Activated naive CD8-positive, alpha-beta T cell treated with anti-CD3 and anti-CD28 coated beads, Interleukin-2, amount 50 U/mL, for 24 hours (primary cell): ENCODE data around the gene GPC2.
"Not testable (repeated sequence)": the region's sequence is repeated elsewhere in the genome, so short reads cannot be mapped to it uniquely, and the experiment has no call there.

ENCODE experiments used
- ATAC-seq: fragments of 150-1000 bp; cut with Tn5 transposase; one replicate; pipeline ENCODE4 v1.10.0; 2021
- DNase-seq: peaks from one replicate; pipeline ENCODE4 v3.0.0; 2021
- H3K27ac Mint-ChIP-seq: one replicate; pipeline ENCODE4 v1.8.0; 2021; ENCODE audit warnings: mild to moderate bottlenecking, mixed read lengths
- H3K27me3 Mint-ChIP-seq: one replicate; pipeline ENCODE4 v1.8.0; 2021; ENCODE audit warnings: mixed read lengths
- H3K36me3 Mint-ChIP-seq: one replicate; pipeline ENCODE4 v1.8.0; 2021; ENCODE audit warnings: low read depth, mixed read lengths
- H3K4me1 Mint-ChIP-seq: one replicate; pipeline ENCODE4 v1.8.0; 2021; ENCODE audit warnings: mixed read lengths
- H3K4me3 Mint-ChIP-seq: one replicate; pipeline ENCODE4 v1.8.0; 2021; ENCODE audit warnings: mild to moderate bottlenecking, moderate library complexity, mixed read lengths
- H3K9me3 Mint-ChIP-seq: one replicate; pipeline ENCODE4 v1.8.0; 2021; ENCODE audit warnings: mixed read lengths

GPC2 gene

DNA sequence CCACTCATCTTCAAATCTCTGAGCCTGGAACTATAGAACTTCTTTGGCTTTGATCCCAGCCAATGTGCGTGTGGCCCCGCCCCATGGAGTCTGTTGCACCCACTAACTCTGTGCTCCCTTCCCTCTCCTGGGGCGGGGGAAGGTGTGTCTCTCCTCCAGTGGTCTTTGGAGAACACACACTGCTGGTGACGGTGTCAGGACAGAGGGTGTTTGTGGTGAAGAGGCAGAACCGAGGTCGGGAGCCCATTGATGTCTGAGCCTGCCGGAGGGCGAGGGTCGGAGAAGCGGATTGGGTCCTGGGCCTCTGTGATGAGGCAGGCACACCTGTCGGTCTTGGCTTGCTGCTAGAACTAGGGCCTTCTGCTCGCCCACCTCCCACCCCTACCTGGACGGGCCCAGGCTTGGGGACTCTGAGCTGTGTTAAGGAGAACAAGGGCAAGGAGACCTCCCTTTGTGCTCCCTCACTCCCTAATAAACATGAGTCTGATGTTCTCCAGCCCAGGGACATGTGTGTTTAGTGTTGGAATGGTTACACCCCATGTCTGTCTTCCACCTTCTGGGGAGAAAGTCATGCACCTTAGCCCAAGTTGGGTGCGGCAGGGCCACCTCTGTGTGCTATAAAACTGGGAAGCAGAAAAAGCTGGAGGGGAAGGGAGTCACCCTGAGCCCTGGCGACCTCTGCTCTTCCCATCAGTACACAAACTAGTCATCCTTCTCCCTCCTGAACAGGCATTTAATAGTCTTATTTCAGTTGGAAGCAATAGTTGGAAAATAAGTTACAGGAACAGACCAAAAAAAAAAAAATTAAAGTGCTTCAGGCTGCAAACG is 23.3 kb downstream of the GPC2 start:
- H3K27ac Mint-ChIP-seq: peak overlapping the region; percentile 69
- H3K4me3 Mint-ChIP-seq: no peak overlapping the region
- no peaks in the 10 kb centered on the region for H3K9me3 Mint-ChIP-seq
- ATAC-seq: no peak
- no peak for DNase-seq
- H3K36me3 Mint-ChIP-seq: peaks cover 36% of the 10 kb centered on the region
- peaks cover 51% of the 10 kb centered on the region for H3K4me1 Mint-ChIP-seq
- H3K27me3 Mint-ChIP-seq: no peaks in the 10 kb centered on the region

DNA sequence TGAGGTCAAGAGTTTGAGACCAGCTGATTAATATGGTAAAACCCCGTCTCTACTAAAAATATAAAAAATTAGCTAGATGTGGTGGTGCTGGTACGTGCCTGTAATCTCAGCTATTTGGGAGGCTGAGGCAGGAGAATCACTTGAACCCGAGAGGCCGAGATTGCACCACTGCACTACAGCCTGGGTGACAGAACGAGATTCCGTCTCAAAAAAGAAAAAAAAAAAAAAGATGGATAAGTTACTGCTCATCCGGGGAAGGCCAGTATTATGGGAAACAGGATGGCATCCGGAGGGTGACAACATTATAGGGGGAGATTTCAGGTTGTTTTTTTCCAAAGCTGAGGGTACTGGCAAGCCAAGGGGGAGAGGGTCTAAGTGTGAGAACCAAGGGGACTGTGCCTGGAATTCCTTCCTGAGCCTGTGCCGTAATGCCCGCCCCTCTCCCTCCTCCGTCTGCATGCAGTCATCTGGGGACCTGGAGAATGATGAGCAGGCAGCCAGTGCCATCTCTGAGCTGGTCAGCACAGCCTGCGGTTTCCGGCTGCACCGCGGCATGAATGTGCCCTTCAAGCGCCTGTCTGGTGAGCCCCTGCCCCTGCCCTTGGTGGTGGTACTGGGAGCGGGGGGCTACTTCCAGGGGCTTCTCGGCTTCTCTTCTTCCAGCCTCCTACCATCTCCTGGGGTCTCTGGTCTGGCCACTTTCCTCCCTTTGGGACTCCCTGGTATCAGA is 24.1 kb downstream of the GPC2 start:
- H3K27ac Mint-ChIP-seq: peak overlapping the region; percentile 71
- H3K4me3 Mint-ChIP-seq: no peak overlapping the region
- DNase-seq (no peak), ATAC-seq (no peak)
- H3K9me3 Mint-ChIP-seq: no peaks in the 10 kb centered on the region
- H3K36me3 Mint-ChIP-seq: peaks cover 36% of the 10 kb centered on the region
- peaks cover 1% of the 10 kb centered on the region for H3K27me3 Mint-ChIP-seq
- peaks cover 54% of the 10 kb centered on the region for H3K4me1 Mint-ChIP-seq

DNA sequence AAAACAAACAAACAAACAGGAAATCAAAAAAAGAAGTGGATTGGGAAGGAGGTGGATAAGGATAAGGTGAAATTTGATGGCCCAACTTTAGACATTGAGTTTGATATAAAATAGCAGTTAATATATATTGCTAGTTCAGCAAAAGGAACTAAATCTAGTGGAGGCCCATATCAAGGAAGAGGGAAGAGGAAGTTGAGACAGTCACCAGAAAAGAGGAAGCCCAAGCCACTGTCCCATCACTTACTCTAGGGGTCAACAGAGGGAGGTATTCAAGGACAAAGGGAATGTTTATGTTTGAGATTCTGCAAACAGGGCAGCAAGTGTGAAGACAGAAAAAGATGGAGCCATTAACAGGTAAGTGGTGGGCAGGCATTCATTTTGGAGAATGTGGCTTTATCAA is 24.8 kb downstream of the GPC2 start:
- Mint-ChIP-seq H3K4me1 (peaks cover 54% of the 10 kb centered on the region), H3K4me3 (peak overlapping the region; percentile 20)
- ATAC-seq: no peak

DNA sequence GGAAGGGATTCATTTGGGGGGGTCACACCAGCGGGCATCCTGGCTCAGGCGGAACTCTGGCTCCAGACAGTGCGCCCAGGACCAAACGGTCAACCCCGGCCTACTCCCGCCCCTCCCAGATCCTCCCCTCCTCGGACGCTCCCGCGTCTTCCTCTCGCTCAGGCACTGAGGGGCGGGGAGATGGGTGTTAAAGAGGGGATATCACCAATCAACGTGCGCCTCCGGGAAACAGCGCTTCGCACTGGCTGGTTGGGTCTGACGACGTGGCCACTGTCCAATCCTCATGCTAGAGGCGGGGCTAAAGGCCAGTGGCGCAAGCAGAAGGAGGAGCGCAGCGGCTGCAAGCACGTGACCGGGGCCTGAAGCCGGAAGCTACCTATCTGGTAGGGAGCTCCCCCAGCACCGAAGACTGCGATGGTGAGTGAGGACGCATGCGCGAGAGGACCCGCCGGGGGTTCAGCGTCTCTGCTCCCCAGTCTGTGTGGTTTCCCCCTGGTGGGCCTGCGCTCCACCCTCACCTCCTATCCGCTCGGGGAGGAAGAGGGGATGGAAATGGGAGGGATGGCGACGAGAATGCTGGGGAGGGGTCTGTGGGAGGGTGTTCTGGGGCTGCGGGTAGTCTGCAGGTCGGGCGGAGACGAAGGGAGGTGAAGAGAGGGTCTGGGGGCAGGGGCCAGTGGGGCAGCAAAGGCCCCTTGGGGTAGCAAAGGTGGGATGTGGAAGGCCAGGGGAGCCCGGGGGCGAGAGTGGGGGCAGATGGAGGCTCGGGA is 28.4 kb downstream of the GPC2 start, which contains the start of gene LAMTOR4:
LAMTOR4 (plus strand) TSS at position 360 of the 770 bp plus-strand sequence; CDS start at position 415, 55 bp downstream.
- Mint-ChIP-seq H3K27me3 (peaks cover 1% of the 10 kb centered on the region), H3K36me3 (peaks cover 19% of the 10 kb centered on the region)
- peak; percentile 96 for DNase-seq

More for the DNA sequence above, 24.8 kb downstream of the GPC2 start:
- H3K36me3 Mint-ChIP-seq: peaks cover 33% of the 10 kb centered on the region
- H3K9me3 Mint-ChIP-seq: no peaks in the 10 kb centered on the region
- H3K27ac Mint-ChIP-seq: peak overlapping the region; percentile 71
- H3K27me3 Mint-ChIP-seq: peaks cover 1% of the 10 kb centered on the region
- no peak for DNase-seq

DNA sequence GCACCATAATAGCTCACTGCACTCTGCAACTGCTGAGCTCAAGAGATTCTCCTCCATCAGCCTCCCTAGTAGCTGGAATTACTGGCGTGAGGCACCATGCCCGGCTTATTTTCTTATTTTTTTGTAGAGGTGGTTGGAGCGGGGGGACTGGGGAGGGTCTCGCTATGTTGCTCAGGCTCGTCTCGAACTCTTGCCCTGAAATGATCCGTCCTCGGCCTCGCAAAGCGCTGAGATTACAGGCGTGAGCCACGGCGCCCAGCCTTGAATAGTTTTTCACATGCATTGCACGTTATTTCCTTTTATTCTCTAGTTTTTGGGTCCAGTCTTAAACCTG is 29.0 kb downstream of the GPC2 start:
- H3K4me1 Mint-ChIP-seq: peaks cover 33% of the 10 kb centered on the region
- H3K27ac Mint-ChIP-seq: peak overlapping the region; percentile 96
- no peaks in the 10 kb centered on the region for H3K9me3 Mint-ChIP-seq
- no peak for DNase-seq
- H3K4me3 Mint-ChIP-seq: peak overlapping the region; percentile 97
- peaks cover 19% of the 10 kb centered on the region for H3K36me3 Mint-ChIP-seq
- peaks cover 1% of the 10 kb centered on the region for H3K27me3 Mint-ChIP-seq
- peak; percentile 1 for ATAC-seq

More for the DNA sequence above, 28.4 kb downstream of the GPC2 start, which contains the start of gene LAMTOR4:
- Mint-ChIP-seq H3K9me3 (no peaks in the 10 kb centered on the region), H3K27ac (peak within 1 kb of the TSS; percentile 96), H3K4me3 (peak within 1 kb of the TSS; percentile 97), H3K4me1 (peaks cover 35% of the 10 kb centered on the region)
- peak; percentile 98 for ATAC-seq

DNA sequence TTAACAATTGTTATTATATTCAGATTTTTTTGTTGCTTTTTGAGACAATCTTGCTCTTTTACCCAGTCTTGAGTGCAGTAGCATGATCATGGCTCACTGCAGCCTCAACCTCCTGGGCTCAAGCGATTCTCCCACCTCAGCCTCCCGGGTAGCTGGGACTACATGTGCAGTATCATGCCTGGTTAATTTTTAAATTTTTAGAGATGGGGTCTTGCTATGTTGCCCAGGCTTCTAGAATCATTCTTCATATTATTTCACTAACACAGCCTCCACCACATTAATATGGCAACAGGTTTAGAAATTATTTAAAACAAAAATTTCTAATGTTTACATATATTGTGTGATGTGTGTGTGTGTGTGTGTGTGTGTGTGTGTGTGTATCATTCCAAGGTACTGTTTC is 29.9 kb downstream of the GPC2 start:
- no peak overlapping the region for H3K27ac Mint-ChIP-seq

DNA sequence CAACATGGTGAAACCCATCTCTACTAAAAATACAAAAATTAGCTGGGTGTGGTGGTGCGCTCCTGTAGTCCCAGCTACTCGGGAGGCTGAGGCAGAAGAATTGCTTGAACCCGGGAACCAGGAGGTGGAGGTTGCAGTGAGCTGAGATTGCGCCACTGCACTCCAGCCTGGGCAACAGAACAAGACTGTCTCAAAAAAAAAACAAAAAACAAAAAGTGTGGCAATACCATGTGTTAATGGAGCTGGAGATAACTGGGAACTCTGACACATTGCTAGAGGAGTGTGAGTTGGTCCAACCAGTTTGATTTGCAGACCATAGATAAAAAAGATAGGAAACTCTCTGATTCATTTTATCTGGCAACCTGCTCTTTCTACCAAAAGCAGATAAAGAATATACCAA is 30.8 kb downstream of the GPC2 start:
- not testable (repeated sequence) for ATAC-seq, H3K9me3 Mint-ChIP-seq, DNase-seq, H3K27me3 Mint-ChIP-seq, H3K36me3 Mint-ChIP-seq, H3K27ac Mint-ChIP-seq, H3K4me3 Mint-ChIP-seq
- H3K4me1 Mint-ChIP-seq: peaks cover 25% of the 10 kb centered on the region

More for the DNA sequence above, 29.9 kb downstream of the GPC2 start:
- Mint-ChIP-seq H3K4me1 (peaks cover 29% of the 10 kb centered on the region), H3K4me3 (no peak overlapping the region), H3K9me3 (no peaks in the 10 kb centered on the region), H3K27me3 (peaks cover 1% of the 10 kb centered on the region), H3K36me3 (peaks cover 12% of the 10 kb centered on the region)
- no peak for ATAC-seq
- no peak for DNase-seq

DNA sequence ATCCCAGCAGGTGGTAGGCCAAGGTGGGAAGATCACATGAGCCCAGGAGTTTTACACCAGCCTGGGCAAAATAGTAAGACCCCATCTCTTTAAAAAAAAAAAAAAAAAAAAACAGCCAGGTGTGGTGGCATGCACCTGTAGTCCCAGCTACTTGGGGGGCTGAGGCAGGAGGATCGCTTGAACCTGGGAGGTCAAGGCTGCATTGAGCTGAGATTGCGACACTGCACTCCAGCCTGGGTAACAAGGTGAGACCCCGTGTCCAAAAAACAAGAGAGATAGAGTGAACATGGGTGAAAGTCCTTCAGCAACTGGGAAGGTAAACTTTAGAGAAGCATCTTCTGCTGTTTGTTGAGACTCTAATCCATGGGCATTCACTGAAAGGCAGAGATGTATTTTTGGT is 34.7 kb downstream of the GPC2 start:
- Mint-ChIP-seq H3K27ac (no peak overlapping the region), H3K36me3 (no peaks in the 10 kb centered on the region), H3K4me3 (no peak overlapping the region)

DNA sequence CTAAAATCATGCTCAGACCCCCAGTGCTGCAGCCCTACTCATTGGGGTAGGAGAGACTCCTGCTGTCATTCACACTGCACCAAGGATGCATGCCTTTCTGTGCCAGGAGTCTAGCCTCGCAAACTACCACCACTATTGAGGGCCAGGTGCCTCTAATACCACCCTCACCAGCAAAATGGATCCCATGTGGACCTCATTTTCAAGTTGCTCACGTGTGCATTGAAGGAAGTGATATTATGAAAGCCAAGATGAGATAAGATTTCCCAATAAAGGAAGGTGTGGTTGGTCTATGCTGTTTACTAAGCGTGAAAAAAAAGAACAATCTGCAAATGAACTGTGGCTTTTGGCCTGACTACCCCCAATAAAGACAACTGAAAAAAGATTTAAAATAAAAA is 35.6 kb downstream of the GPC2 start:
- DNase-seq (no peak), ATAC-seq (no peak)
- Mint-ChIP-seq H3K36me3 (no peaks in the 10 kb centered on the region), H3K4me3 (no peak overlapping the region), H3K9me3 (no peaks in the 10 kb centered on the region), H3K27me3 (no peaks in the 10 kb centered on the region), H3K27ac (no peak overlapping the region), H3K4me1 (peaks cover 16% of the 10 kb centered on the region)

More for the DNA sequence above, 34.7 kb downstream of the GPC2 start:
- DNase-seq: no peak
- Mint-ChIP-seq H3K27me3 (no peaks in the 10 kb centered on the region), H3K9me3 (no peaks in the 10 kb centered on the region), H3K4me1 (peaks cover 16% of the 10 kb centered on the region)
- ATAC-seq: no peak

DNA sequence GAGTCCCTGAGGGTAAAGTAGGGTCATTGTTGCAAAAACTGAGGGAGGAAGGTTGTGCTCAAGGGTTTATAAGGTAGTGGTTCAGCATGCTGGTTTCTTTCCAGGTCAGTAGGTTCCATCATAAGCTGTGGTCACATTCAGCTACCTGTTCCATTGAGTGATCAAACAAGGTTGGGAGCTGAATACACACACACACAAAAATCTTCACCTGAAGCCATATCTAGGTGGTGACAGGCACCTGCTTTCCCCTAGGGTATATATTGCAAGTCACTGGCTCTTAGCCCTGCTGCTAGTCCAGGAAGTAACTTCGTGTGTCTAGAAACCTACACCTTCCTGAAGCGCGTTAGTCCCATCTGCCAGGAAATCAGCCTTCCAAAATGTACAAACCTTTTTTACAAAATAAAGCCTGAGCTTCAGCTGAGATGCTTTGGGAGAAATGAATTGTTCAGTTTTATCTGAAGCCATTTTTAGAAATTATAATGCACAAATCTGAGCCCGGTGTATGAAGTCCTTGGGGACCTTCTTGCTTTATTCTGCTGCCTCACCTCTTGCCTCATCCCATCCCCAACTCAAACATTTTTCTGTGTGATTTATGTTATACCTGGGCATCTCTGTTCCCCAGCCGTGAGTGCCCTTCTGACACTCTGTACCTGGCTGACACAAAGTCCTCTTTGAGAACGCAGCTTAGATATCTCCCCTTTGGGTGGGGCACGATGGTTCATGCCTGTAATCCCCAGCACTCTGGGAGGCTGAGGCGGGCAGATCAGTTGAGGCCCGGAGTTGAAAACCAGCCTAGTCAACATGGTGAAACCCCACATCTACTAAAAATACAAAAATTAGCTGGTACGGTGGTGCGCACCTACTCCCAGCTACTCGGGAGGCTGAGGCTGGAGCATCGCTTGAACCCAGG is 39.1 kb downstream of the GPC2 start:
- Mint-ChIP-seq H3K36me3 (no peaks in the 10 kb centered on the region), H3K4me1 (peaks cover 16% of the 10 kb centered on the region)

DNA sequence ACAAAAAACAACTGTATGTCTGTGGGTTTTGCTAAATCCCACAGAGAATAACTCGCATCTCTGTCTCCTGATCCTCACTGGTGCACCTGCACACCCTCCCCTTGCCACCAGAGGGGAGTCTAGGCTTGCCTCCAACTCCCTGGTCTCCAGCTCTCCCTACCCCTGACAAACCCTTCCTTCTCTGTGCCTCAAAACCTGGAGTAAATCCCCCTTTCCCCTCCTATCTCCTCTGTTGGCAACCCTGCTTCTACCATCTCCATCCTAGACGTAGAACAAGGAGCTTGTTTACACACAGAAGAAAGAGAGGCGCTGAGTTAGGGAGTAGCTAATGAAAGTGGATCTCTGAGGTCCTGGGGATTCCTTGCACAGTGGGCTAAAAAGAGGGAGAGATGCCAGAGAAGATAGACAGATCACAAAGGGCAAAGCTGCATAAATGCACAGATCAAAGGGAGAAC is 44.5 kb downstream of the GPC2 start:
- DNase-seq (peak; percentile 68), ATAC-seq (peak; percentile 80)
- no peaks in the 10 kb centered on the region for H3K36me3 Mint-ChIP-seq
- peaks cover 22% of the 10 kb centered on the region for H3K4me1 Mint-ChIP-seq
- no peak overlapping the region for H3K4me3 Mint-ChIP-seq
- H3K27me3 Mint-ChIP-seq: no peaks in the 10 kb centered on the region
- no peak overlapping the region for H3K27ac Mint-ChIP-seq
- no peaks in the 10 kb centered on the region for H3K9me3 Mint-ChIP-seq

More for the DNA sequence above, 39.1 kb downstream of the GPC2 start:
- peak overlapping the region; percentile 39 for H3K27ac Mint-ChIP-seq
- H3K27me3 Mint-ChIP-seq: no peaks in the 10 kb centered on the region
- no peak for ATAC-seq
- no peaks in the 10 kb centered on the region for H3K9me3 Mint-ChIP-seq
- no peak for DNase-seq
- H3K4me3 Mint-ChIP-seq: no peak overlapping the region

DNA sequence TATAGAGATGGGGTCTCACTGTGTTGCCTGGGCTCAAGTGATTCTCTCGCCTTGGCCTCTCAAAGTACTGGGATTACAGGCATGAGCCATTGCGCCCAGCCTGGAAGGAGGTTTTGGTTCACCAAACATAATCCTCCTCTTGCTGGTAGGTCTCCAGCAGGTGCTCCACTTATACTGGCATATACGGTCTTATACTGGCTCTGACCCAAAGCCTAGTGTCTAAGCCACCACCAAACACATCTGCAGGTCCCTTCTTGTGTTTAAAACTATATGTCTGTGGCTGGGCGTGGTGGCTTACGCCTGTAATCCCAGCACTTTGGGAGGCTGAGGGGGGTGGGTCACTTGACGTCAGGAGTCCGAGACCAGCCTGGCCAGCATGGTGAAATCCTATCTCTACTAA is 45.1 kb downstream of the GPC2 start:
- Mint-ChIP-seq H3K27ac (no peak overlapping the region), H3K9me3 (no peaks in the 10 kb centered on the region), H3K36me3 (no peaks in the 10 kb centered on the region), H3K4me1 (peaks cover 21% of the 10 kb centered on the region), H3K4me3 (no peak overlapping the region), H3K27me3 (no peaks in the 10 kb centered on the region)
- DNase-seq (no peak), ATAC-seq (no peak)

DNA sequence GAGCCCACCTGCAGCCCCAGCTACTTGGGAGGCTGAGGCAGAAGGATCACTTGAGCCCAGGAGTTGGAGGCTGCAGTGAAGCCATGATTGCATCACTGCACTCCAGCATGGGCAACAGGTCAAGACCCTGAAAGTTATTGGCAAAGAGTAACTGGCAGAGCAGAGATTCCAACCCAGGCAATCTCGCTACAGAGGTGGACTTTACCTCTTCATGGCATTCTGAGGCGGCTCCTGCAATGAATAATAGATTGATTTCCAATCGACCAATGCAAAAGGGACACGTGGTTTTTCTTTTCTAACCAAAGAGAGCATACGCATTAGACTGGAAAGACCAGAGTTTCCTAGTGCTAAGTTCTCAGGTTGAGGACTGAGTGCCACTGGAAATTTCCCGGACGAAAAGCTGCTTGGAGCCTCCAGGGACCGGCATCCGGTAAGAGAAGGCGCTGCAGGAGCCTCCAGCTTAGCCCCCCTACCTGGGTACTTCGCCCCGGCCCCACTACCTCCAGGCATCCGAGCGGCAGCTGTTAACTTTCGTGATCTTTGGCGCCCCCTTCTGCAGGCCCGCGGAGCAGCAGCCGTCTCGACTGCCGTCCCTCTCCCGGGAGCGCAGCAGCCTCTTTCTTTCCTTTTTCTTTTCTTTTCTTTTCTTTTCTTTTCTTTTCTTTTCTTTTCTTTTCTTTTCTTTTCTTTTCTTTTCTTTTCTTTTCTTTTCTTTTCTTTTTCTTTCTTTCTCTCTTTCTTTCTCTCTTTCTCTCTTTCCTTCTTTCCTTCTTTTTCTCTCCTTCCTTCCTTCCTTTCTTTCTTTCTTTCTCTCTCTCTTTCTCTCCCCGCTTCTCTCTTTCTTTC is 46.4 kb downstream of the GPC2 start:
- Mint-ChIP-seq H3K36me3 (peaks cover 4% of the 10 kb centered on the region), H3K27me3 (no peaks in the 10 kb centered on the region), H3K27ac (no peak overlapping the region), H3K9me3 (no peaks in the 10 kb centered on the region), H3K4me1 (peaks cover 32% of the 10 kb centered on the region), H3K4me3 (no peak overlapping the region)
- DNase-seq (peak; percentile 92), ATAC-seq (no peak)
